ENCODE measurements around the gene PHAF1. TPM values are rescaled to one million over a fixed set of nuclear protein-coding genes. Genes with fewer than 3 reads are reported as not detected.

Gene PHAF1
- total and polyA plus RNA-seq, 2 of the 13 experiments (the other 11 are each of a cell fraction or from before 2014, with no cell fraction given): 48.3 to 174 TPM

DNA sequence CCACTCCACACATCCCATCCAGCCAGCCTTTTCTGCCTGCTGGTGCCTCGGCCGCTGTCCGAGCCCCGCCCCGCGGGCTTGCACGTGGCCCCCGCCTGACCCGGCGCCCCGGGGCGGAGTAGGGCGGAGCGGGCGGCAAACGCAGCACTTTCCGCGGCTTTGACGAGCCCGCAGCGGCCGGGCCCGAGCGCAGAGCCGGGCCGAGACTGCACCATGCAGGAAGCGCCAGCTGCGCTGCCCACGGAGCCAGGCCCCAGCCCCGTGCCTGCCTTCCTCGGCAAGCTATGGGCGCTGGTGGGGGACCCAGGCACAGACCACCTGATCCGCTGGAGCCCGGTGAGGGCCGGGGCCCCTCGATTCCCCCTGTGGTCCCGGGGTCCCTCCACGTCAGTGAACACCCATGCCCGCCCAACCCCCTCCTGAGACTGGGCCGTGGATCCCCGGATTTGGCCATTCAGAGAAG, 54.9 kb downstream of the PHAF1 start, which contains the start of gene HSF4 (continued):
- TF ChIP-seq, protein P1, sequence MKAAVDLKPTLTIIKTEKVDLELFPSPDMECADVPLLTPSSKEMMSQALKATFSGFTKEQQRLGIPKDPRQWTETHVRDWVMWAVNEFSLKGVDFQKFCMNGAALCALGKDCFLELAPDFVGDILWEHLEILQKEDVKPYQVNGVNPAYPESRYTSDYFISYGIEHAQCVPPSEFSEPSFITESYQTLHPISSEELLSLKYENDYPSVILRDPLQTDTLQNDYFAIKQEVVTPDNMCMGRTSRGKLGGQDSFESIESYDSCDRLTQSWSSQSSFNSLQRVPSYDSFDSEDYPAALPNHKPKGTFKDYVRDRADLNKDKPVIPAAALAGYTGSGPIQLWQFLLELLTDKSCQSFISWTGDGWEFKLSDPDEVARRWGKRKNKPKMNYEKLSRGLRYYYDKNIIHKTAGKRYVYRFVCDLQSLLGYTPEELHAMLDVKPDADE (CRISPR knock-in tag; IDR thresholded peaks at IDR 0.05): no peak
- TF ChIP-seq, protein P2, sequence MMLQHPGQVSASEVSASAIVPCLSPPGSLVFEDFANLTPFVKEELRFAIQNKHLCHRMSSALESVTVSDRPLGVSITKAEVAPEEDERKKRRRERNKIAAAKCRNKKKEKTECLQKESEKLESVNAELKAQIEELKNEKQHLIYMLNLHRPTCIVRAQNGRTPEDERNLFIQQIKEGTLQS (CRISPR knock-in tag; IDR thresholded peaks at IDR 0.05): peak; percentile 54; the same call in 1 of the 2 replicates
- TF ChIP-seq, protein P3, sequence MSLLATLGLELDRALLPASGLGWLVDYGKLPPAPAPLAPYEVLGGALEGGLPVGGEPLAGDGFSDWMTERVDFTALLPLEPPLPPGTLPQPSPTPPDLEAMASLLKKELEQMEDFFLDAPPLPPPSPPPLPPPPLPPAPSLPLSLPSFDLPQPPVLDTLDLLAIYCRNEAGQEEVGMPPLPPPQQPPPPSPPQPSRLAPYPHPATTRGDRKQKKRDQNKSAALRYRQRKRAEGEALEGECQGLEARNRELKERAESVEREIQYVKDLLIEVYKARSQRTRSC (CRISPR knock-in tag; IDR thresholded peaks at IDR 0.05; ENCODE audit: low read depth): no peak
- peak; percentile 26; the same call in 1 of the 2 replicates for TF ChIP-seq JUND (CRISPR knock-in tag; IDR thresholded peaks at IDR 0.05)
- TF ChIP-seq IRF2 (CRISPR knock-in tag; IDR thresholded peaks at IDR 0.05): peak; percentile 84; the same call in 1 of the 2 replicates
- peak; percentile 89 for TF ChIP-seq MED1 (CRISPR knock-in tag; IDR thresholded peaks at IDR 0.05)
- TF ChIP-seq ZNF496 (CRISPR knock-in tag; IDR thresholded peaks at IDR 0.05; ENCODE audit: insufficient replicate concordance): no peak
- no peak for TF ChIP-seq SNAI1 (CRISPR knock-in tag; IDR thresholded peaks at IDR 0.05; ENCODE audit: borderline replicate concordance)
- TF ChIP-seq ZNF207 (IDR thresholded peaks at IDR 0.05; ENCODE audit: borderline replicate concordance): no peak
- TF ChIP-seq, protein P4, sequence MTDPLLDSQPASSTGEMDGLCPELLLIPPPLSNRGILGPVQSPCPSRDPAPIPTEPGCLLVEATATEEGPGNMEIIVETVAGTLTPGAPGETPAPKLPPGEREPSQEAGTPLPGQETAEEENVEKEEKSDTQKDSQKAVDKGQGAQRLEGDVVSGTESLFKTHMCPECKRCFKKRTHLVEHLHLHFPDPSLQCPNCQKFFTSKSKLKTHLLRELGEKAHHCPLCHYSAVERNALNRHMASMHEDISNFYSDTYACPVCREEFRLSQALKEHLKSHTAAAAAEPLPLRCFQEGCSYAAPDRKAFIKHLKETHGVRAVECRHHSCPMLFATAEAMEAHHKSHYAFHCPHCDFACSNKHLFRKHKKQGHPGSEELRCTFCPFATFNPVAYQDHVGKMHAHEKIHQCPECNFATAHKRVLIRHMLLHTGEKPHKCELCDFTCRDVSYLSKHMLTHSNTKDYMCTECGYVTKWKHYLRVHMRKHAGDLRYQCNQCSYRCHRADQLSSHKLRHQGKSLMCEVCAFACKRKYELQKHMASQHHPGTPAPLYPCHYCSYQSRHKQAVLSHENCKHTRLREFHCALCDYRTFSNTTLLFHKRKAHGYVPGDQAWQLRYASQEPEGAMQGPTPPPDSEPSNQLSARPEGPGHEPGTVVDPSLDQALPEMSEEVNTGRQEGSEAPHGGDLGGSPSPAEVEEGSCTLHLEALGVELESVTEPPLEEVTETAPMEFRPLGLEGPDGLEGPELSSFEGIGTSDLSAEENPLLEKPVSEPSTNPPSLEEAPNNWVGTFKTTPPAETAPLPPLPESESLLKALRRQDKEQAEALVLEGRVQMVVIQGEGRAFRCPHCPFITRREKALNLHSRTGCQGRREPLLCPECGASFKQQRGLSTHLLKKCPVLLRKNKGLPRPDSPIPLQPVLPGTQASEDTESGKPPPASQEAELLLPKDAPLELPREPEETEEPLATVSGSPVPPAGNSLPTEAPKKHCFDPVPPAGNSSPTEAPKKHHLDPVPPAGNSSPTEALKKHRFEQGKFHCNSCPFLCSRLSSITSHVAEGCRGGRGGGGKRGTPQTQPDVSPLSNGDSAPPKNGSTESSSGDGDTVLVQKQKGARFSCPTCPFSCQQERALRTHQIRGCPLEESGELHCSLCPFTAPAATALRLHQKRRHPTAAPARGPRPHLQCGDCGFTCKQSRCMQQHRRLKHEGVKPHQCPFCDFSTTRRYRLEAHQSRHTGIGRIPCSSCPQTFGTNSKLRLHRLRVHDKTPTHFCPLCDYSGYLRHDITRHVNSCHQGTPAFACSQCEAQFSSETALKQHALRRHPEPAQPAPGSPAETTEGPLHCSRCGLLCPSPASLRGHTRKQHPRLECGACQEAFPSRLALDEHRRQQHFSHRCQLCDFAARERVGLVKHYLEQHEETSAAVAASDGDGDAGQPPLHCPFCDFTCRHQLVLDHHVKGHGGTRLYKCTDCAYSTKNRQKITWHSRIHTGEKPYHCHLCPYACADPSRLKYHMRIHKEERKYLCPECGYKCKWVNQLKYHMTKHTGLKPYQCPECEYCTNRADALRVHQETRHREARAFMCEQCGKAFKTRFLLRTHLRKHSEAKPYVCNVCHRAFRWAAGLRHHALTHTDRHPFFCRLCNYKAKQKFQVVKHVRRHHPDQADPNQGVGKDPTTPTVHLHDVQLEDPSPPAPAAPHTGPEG (CRISPR knock-in tag; IDR thresholded peaks at IDR 0.05): peak; percentile 92
- TF ChIP-seq, protein P5, sequence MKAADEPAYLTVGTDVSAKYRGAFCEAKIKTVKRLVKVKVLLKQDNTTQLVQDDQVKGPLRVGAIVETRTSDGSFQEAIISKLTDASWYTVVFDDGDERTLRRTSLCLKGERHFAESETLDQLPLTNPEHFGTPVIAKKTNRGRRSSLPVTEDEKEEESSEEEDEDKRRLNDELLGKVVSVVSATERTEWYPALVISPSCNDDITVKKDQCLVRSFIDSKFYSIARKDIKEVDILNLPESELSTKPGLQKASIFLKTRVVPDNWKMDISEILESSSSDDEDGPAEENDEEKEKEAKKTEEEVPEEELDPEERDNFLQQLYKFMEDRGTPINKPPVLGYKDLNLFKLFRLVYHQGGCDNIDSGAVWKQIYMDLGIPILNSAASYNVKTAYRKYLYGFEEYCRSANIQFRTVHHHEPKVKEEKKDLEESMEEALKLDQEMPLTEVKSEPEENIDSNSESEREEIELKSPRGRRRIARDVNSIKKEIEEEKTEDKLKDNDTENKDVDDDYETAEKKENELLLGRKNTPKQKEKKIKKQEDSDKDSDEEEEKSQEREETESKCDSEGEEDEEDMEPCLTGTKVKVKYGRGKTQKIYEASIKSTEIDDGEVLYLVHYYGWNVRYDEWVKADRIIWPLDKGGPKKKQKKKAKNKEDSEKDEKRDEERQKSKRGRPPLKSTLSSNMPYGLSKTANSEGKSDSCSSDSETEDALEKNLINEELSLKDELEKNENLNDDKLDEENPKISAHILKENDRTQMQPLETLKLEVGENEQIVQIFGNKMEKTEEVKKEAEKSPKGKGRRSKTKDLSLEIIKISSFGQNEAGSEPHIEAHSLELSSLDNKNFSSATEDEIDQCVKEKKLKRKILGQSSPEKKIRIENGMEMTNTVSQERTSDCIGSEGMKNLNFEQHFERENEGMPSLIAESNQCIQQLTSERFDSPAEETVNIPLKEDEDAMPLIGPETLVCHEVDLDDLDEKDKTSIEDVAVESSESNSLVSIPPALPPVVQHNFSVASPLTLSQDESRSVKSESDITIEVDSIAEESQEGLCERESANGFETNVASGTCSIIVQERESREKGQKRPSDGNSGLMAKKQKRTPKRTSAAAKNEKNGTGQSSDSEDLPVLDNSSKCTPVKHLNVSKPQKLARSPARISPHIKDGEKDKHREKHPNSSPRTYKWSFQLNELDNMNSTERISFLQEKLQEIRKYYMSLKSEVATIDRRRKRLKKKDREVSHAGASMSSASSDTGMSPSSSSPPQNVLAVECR (CRISPR knock-in tag; IDR thresholded peaks at IDR 0.05; ENCODE audit: borderline replicate concordance): peak; percentile 81; the same call in 1 of the 2 replicates
- TF ChIP-seq, protein P6, sequence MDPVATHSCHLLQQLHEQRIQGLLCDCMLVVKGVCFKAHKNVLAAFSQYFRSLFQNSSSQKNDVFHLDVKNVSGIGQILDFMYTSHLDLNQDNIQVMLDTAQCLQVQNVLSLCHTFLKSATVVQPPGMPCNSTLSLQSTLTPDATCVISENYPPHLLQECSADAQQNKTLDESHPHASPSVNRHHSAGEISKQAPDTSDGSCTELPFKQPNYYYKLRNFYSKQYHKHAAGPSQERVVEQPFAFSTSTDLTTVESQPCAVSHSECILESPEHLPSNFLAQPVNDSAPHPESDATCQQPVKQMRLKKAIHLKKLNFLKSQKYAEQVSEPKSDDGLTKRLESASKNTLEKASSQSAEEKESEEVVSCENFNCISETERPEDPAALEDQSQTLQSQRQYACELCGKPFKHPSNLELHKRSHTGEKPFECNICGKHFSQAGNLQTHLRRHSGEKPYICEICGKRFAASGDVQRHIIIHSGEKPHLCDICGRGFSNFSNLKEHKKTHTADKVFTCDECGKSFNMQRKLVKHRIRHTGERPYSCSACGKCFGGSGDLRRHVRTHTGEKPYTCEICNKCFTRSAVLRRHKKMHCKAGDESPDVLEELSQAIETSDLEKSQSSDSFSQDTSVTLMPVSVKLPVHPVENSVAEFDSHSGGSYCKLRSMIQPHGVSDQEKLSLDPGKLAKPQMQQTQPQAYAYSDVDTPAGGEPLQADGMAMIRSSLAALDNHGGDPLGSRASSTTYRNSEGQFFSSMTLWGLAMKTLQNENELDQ (CRISPR knock-in tag; IDR thresholded peaks at IDR 0.05; ENCODE audit: borderline replicate concordance): no peak
- no peak for TF ChIP-seq LCORL (IDR thresholded peaks at IDR 0.05)
- peak; percentile 62; the same call in 1 of the 2 replicates for TF ChIP-seq LCORL (CRISPR knock-in tag; IDR thresholded peaks at IDR 0.05)

Data from HepG2 (cell line).